NCI-H69 (cell line): ENCODE data around the gene MYO15A.

ENCODE experiments used
- DNase-seq: peaks from one replicate; lab custom pipeline; 2025; lab: John Stamatoyannopoulos, UW

The MYO15A gene

GRCh38 chr17:18136357-18136756 lies 27.8 kb downstream of the MYO15A start:
- no peak for DNase-seq

DNA sequence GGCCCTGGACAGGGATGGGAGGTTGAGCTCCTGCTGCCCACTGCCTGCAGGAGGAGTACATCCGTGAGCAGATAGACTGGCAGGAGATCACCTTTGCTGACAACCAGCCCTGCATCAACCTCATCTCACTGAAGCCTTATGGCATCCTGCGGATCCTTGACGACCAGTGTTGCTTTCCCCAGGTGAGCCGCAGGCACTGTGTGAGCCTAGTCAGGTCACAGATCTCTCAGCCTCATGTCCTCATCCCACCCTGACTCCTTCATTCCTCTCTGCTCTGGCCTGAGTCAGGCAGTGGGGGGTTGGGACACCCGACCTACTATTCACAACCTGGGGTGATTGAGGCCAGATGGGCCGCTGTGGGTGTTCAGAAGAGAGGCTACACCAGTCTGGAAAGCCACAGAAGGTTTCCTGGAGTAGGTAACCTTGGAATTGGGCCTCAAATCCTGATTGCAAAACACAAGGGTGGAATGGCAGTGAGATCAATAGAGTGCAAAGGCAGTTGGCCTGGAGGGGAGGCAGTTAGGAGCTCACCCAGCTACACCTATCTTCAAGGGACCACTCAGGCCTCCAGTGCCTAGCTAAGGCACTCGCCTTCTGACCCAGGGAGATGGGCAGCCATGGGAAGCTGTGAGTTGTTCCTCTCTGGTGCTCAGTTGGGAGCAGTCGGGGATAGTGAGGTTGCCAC lies 29.7 kb downstream of the MYO15A start:
- no peak for DNase-seq

- no peak for DNase-seq
Measured at GRCh38 chr17:18139092-18139491, 30.5 kb downstream of the MYO15A start.

- no peak for DNase-seq
Measured at GRCh38 chr17:18139498-18139897, 30.9 kb downstream of the MYO15A start.

DNA sequence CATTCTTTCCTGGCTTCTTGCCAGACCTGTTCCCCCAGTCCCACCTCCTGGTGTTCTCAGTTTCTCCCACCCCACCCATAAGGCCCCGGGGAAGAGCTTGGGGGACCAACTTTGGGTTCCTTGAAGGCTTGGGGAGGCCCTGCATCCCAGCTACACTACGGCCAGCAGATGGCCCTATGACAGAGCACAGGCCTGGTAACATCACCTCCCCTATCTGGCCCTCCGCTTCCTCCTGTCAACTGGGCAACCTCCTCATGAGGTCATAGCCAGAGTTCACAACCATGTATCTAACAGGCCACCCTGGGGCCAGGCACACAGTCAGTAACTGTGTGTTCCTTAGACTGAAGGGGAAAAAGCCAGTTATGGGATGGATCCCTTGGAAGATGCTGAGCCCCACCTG lies 31.4 kb downstream of the MYO15A start:
- DNase-seq, result no peak

- no peak for DNase-seq
Measured at GRCh38 chr17:18140648-18141047, 32.1 kb downstream of the MYO15A start.

- peak; percentile 42 for DNase-seq
Measured at GRCh38 chr17:18141210-18141803, 32.8 kb downstream of the MYO15A start.

DNA sequence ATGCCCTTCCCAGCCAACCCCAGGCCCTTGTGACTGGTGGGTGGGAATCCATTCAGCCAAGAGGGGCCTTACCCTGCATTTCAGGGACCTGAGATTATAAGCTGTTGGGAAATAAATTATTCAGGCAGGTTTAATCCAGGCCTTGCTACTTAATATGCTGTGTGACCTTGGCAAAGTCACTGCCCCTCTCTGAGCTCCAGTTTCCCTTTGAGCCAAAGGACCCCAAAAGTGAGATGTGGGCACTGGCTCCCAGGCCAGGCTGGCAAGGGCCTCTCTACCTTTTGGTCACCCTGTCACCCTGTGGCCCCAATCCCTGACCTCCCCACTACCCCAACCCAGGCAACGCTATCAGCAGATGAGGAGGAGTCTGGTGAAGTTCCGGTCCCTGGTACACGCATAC lies 33.9 kb downstream of the MYO15A start:
- no peak for DNase-seq

GRCh38 chr17:18143044-18143936 lies 34.7 kb downstream of the MYO15A start:
- peak; percentile 20 for DNase-seq

- DNase-seq, result no peak
Measured at GRCh38 chr17:18144261-18144660, 35.7 kb downstream of the MYO15A start.

- DNase-seq, result no peak
Measured at GRCh38 chr17:18144855-18145254, 36.3 kb downstream of the MYO15A start.

DNA sequence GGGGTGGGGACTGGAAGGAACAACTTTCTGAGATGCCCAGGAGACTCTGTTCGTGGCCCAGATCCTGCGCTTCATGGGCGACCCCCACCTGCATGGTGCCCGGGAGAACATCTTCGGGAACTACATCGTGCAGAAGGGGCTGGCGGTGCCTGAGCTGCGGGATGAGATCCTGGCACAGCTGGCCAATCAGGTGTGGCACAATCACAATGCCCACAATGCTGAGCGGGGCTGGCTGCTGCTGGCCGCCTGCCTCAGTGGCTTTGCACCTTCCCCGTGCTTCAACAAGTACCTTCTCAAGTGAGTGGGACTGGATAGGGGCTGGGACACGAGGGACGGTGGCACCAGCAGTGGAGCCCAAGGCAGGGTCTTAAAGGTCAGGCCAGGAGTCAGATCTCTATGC lies 37.3 kb downstream of the MYO15A start:
- DNase-seq, result no peak

GRCh38 chr17:18146259-18146658 lies 37.7 kb downstream of the MYO15A start:
- no peak for DNase-seq

DNA sequence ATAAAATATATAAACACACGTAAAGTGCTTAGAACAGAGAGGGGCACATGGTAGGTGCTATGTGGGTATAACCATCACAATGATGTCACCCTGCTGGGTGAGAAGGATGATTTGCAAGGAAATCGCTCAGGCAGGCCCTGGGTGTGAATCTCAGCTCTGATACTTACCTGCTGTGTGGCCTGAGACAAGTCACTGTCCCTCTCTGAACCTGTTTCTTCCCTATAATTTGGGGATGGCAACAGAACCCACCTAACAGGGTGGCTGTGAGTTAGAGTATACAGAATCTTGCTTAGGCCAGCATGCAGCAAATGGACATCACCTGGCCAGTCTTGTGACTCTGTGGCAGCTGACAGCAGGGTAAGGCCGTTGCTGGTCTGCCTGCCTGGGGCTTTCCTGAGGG lies 38.4 kb downstream of the MYO15A start:
- no peak for DNase-seq

GRCh38 chr17:18148586-18148985 lies 40.0 kb downstream of the MYO15A start:
- DNase-seq, result no peak

DNA sequence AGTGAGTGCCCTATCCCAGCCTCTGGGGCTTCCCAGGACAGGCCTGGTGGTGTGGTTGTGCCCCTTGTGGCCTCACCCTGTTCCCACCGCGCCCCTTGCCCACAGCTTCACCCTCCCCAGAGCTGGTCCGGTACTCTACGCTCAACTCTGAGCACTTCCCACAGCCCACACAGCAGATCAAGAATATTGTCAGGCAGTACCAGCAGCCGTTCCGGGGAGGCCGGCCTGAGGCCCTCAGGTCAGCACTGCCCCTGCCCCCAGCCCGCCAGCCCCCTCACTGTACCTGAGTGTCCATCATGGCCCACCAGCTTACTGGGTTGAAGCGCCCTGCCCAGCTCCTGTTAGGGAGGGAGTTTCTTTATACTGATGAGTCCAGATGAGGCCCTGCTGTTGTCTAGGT lies 42.7 kb downstream of the MYO15A start:
- no peak for DNase-seq

- DNase-seq, result no peak
Measured at GRCh38 chr17:18155179-18155578, 46.6 kb downstream of the MYO15A start.

DNA sequence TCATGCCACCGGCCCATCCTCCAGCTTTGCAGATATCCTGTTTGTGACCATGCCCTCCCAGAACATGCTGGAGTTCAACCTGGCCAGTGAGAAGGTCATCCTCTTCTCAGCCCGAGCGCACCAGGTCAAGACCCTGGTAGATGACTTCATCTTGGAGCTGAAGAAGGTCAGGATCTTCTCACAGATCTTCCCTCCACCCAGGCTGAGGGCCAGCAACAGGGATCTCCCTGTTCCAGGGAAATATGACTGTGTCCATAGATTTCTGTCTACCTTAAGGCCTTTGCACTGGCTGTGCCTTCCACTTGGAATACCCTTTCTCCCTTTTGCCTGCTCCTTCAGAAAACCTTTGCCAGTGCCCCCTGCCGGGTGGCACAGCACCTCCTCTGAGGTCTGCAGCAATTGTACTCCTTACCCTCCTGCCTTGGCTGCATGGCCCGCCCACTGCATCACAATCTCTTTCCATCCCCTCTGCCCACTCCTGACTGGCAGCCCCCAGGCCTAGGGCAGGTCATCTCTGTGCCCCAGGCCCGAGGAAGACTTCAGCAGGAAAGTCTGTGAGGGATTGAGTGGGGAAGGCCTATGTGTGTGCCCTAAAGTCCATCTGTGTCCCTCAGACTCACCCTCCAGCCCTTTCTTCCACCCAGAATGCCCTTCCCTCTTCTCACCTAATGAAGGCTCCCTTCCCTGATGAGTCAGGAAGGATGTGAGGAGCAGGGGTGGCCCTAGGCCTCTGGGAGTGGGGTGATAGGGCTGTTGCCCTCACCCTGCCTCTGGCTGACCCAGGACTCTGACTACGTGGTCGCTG lies 47.8 kb downstream of the MYO15A start:
- no peak for DNase-seq

GRCh38 chr17:18156976-18157280 lies 48.4 kb downstream of the MYO15A start:
- DNase-seq, result no peak

- DNase-seq, result no peak
Measured at GRCh38 chr17:18157354-18157985, 48.9 kb downstream of the MYO15A start.

DNA sequence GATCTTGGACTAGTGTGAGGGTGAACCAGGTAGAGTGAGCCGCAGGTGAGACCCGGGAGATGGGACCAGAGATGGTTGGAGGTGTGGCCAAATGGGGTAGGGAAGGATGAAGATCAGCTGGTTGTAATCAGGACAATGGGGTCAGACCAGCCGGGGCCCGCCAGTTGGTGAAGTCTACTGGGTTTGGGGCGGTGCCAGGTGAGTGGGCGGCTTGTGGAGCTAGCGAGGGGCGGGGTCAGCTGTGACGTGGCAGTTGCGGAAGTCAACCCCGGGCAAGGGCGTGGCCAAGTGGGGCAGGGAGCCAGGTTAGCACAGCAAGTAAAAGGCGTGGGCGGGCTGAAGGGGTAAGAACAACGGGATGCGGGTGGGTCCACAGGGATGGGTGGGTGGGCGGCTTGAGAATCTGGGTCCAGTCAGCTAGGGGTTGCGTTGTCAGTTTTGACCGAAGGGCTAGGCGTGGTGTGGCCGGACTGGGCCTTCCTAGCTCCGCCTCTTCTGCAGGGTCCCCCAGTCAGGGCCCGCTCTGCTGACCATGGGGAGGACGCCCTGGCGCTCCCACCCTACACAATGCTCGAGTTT lies 49.6 kb downstream of the MYO15A start:
- DNase-seq, result peak; percentile 78
